Right cardiac atrium (tissue), 5 donors: ENCODE results near the gene ZC3H7A. TPM values are rescaled to one million over a fixed set of nuclear protein-coding genes. Genes with fewer than 3 reads are reported as not detected.

Experiments used
- ATAC-seq, 2 donors: fragments of 200-7000 bp; cut with Tn5 transposase; one replicate each; pipeline versions ENCODE4 v1.8.0 to v1.9.1; 2020; ENCODE audit warnings: moderate library complexity in 2 of 2, mild to moderate bottlenecking in 1 of 2
- DNase-seq, 3 donors: peaks; one replicate each; pipeline ENCODE4 v3.0.0-alpha.2; 2020
- H3K27ac ChIP-seq: one replicate; pipeline ENCODE4 v1.5.1; 2013; ENCODE audit warnings: mild to moderate bottlenecking, low read length, control low read depth, moderate library complexity
- H3K27me3 ChIP-seq: one replicate; pipeline ENCODE4 v1.6.1; 2013; ENCODE audit not compliant: control insufficient read depth, insufficient read depth
- H3K4me1 ChIP-seq: one replicate; pipeline ENCODE4 v1.6.1; 2013; ENCODE audit warnings: low read length; ENCODE audit not compliant: control insufficient read depth, insufficient read depth
- H3K4me3 ChIP-seq: one replicate; pipeline ENCODE4 v1.5.1; 2013; ENCODE audit warnings: low read length, control low read depth
- H3K9me3 ChIP-seq: one replicate; pipeline ENCODE4 v1.6.1; 2013; ENCODE audit warnings: low read length; ENCODE audit not compliant: control insufficient read depth
- WGBS: extraction: QIAGEN DNeasy Blood & Tissue Kit; methylation state at CpG from one replicate; pipeline ENCODE4 v1.1.7; 2013; 5-methylcytosine and 5-hydroxymethylcytosine counted together
- intact Hi-C, 4 donors: fragments of 100-400 bp; cut with DNase I; formaldehyde crosslinking; loops; one replicate each; pipeline versions ENCODE4 v1.11.0 to v1.14.0; 2022 to 2023
- polyA plus RNA-seq: library from polyadenylated mRNA; stranded (reverse); fragments of 200-250 nt; gene quantifications from one replicate; pipeline ENCODE4 v1.2.3, GENCODE V29; 2013
- total RNA-seq, 4 donors: library from RNA; stranded (reverse); fragmentation: NEBNext Ultra II Directional; extraction: Animal tissue kit (Norgen Biotek cat#: 25700); gene quantifications; one replicate each; pipeline ENCODE4 v1.2.1, GENCODE V29; 2021
- donor health status: healthy with polysubstance abuse.
- donor health status: DM: no; HTN: yes; CAD: no.
- donor health status: DM: no; HTN: no; CAD: no.
- donor health status: DM: no; HTN: yes; CAD: no; lungs with severe emphysema.
- donor health status: DM: yes; HTN: yes; CAD: no.

Gene ZC3H7A
- total and polyA plus RNA-seq, 5 donors = 18.7 to 32.2 (median 30.4) TPM

DNA sequence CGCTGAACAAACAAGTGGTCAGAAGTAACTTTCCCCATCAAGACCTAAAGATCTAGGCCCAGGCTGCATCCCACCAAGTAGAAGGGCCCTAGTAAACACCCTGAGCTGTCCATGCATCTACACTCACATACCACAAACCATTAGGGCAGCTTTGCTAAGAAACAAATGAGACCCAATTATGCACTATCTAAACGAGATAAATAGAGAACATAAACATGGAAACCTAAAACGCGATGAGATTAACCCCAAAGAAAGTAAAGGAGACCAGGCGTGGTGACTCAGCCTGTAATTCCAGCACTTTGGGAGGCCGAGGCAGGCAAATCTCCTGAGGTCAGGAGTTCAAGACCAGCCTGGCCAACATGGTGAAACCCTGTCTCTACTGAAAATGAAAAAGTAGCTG lies 60.2 kb downstream of the ZC3H7A start:
- no peak overlapping the region for H3K27ac ChIP-seq
- H3K9me3 ChIP-seq = no peaks in the 10 kb centered on the region
- DNase-seq (no peak), ATAC-seq (no peak)
- no peaks in the 10 kb centered on the region for H3K27me3 ChIP-seq
- intact Hi-C loops = no loop called here
- WGBS = 76% methylated on average over 6 of the region's 6 CpGs
- H3K4me3 ChIP-seq = no peak overlapping the region
- peaks cover 2% of the 10 kb centered on the region for H3K4me1 ChIP-seq

DNA sequence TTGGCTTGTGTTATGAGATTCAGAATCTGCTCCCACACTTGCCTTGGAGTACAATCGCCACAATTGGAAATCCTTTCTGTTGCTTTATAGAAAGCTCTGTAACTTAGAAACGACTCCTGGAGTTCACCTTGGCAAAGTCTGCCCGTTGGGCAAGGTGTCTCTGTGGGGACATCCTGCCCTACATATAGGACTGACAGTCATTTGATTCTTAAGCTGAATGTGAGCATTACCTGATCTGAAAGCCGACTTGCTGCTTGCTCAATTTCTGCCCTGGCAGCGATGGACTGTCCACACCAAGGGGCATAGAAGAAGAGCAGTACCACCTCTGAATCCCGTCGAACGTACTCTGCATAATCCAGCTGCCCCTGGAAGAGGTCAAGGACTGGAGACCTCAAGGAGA lies 61.3 kb downstream of the ZC3H7A start:
- Histone ChIP-seq H3K27ac (no peak overlapping the region), H3K4me1 (peaks cover 2% of the 10 kb centered on the region), H3K27me3 (no peaks in the 10 kb centered on the region), H3K4me3 (no peak overlapping the region), H3K9me3 (no peaks in the 10 kb centered on the region)
- ATAC-seq (no peak), DNase-seq (no peak)
- intact Hi-C loops = no loop called here
- WGBS = 72% methylated on average over 8 of the region's 8 CpGs

DNA sequence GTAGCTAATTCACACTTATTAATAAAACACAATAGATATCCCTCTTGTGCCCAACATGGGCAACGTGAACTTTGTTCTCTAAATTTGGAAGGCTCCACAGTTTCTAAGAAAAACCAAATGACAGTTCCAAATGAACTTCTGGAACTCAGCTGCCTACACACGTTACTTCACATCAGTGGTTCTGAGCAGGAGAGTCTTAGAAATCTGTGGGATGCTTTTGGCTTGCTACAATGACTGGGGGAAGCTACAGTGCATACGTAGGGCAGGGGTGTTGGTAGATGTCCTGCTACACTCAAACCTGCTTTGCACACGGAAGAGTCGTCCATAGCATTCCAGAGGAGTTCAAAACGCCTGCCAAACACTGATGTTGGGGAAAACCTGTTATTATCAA lies 62.4 kb downstream of the ZC3H7A start:
- 53% methylated on average over 6 of the region's 6 CpGs for WGBS
- ATAC-seq (peak in 1 of 2 donors; percentile 32), DNase-seq (no peak)
- Histone ChIP-seq H3K9me3 (no peaks in the 10 kb centered on the region), H3K27me3 (no peaks in the 10 kb centered on the region), H3K27ac (peak overlapping the region; percentile 30), H3K4me1 (peaks cover 2% of the 10 kb centered on the region), H3K4me3 (no peak overlapping the region)
- intact Hi-C loops = no loop called here

DNA sequence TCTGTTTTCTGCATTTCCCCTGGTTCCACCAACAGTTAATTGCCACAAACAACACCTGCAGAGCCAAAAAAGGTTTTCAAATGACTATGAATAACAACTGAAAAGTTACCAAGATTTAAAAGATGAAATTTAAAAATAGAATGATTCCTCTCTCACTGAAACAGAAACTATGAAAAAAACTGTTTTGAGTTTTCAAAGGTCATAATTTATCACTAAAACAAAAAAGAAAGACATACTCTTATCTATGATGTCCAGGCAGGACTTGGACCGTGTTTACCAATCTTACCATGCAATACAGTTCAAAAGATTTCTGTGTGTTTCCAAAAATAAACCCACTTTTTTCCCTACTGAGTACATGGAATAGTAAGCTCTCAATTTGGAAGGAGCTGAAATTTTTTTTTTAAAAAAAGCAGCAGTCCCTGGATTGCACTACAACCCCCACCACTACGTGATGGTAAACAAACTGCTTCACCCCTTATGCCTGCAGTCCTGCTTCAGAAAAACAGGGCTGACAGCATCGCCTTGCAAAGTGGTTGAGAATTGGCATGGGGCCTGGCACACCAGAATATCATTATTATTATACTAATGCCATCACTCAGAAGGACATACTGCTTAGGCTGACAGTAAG lies 62.9 kb downstream of the ZC3H7A start:
- H3K4me3 ChIP-seq = no peak overlapping the region
- ATAC-seq (peak; percentile 18 to 49), DNase-seq (no peak)
- 25% methylated on average over 3 of the region's 3 CpGs for WGBS
- peak overlapping the region; percentile 36 for H3K27ac ChIP-seq
- H3K4me1 ChIP-seq = peaks cover 2% of the 10 kb centered on the region
- intact Hi-C loops = no loop called here
- no peaks in the 10 kb centered on the region for H3K9me3 ChIP-seq
- H3K27me3 ChIP-seq = no peaks in the 10 kb centered on the region

DNA sequence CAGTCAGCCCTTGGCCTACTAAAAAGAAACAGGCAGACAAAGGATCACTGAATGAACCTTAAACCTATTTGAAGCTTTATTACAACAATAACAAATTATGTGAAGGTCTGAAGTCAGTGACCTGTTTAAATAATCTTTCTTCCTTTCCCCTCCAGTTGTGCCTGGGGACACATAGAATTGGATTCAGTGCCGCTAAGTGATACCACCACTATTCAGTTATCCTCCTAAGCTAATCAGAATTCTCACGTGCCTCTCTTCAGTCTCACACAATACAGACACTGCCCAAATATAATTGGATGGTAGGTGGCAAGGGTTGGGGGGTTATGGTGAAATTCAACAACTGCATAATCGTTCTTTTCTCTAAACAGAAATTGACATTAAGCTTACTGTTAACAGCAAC lies 65.8 kb downstream of the ZC3H7A start:
- Histone ChIP-seq H3K4me3 (no peak overlapping the region), H3K27me3 (no peaks in the 10 kb centered on the region), H3K4me1 (no peaks in the 10 kb centered on the region), H3K27ac (no peak overlapping the region), H3K9me3 (no peaks in the 10 kb centered on the region)
- intact Hi-C loops = no loop called here
- 56% methylated on average over 3 of the region's 3 CpGs for WGBS
- ATAC-seq (no peak), DNase-seq (no peak)

DNA sequence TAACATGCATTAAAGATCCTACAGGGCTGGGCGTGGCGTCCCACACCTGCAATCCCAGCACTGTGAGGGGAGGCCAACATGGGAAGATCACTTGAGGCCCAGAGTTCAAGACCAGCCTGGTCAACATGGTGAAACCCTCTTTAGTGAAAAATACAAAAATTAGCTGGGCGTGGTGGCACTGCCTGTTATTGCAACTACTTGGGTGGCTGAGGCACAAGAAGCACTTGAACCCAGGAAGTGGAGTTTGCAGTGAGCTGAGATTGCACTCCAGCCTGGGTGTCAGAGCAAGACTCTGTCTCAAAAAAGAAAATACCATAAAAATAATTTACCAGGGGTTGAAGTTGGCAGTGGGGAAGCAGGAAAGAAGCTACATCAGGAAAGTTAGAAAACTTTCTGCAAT lies 67.3 kb downstream of the ZC3H7A start:
- intact Hi-C loops = no loop called here
- H3K27ac ChIP-seq = no peak overlapping the region

DNA sequence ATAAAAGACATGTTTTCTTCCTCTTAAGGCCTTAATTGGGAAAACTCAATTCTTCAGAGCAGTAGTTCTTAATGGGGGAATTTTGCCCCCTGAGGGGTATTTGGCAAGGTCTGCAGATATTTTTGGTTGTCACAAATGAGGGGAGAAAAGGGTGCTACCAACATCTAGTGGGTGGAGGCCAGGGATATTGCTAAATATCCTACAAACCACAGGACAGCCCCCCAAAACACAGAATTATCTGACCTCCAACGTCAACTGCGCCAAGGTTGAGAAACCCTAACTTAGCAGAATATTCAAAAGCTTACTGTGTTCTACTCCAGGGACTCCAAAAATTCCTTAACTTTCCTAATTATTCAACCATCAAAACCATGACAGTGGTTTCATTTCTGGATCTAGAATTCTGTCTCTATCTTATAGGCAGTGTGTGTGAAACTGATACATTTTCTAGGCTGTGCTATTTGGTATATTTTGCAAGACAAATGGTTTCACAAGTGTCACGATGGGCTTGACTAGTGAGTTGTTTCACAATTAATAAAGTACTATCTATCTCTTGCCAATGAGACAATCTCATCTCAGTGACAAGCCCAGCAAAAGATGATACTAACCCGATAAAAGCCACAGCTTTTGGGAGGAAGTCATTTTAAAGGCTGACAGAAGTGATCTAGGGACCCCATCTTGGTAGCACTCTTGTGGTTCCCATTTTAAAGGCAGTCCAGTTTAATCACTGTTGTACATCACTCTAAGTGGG lies 69.1 kb downstream of the ZC3H7A start:
- H3K27ac ChIP-seq = no peak overlapping the region
- WGBS = 73% methylated on average over 4 of the region's 4 CpGs
- DNase-seq (no peak), ATAC-seq (no peak)
- H3K4me3 ChIP-seq = no peak overlapping the region
- no peaks in the 10 kb centered on the region for H3K4me1 ChIP-seq
- intact Hi-C loops = no loop called here
- H3K9me3 ChIP-seq = no peaks in the 10 kb centered on the region
- no peaks in the 10 kb centered on the region for H3K27me3 ChIP-seq

More for the DNA sequence above, 67.3 kb downstream of the ZC3H7A start:
- DNase-seq = no peak
- Histone ChIP-seq H3K9me3 (no peaks in the 10 kb centered on the region), H3K27me3 (no peaks in the 10 kb centered on the region), H3K4me1 (no peaks in the 10 kb centered on the region), H3K4me3 (no peak overlapping the region)
- ATAC-seq = no peak
- WGBS = 95% methylated on average over 3 of the region's 3 CpGs

DNA sequence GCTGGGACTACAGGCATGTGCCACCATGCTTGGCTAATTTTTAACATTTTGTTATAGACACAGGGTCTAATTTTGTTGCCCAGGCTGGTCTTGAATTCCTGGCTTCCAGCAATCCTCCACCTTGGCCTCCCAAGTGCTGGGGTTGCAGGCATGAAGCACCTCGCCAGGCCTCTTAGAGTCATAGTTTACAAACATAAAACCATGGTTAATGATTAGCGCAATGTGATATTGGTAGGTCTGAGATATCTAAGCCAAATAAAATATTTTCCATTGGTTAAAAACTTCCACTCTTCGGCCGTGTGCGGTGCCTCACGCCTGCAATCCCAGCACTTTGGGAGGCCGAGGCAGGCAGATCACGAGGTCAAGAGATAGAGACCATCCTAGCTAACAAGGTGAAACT lies 71.0 kb downstream of the ZC3H7A start:
- 98% methylated on average over 8 of the region's 8 CpGs for WGBS
- no peak overlapping the region for H3K4me3 ChIP-seq
- ATAC-seq = no peak
- no peaks in the 10 kb centered on the region for H3K9me3 ChIP-seq
- no peak for DNase-seq
- intact Hi-C loops = no loop called here
- H3K4me1 ChIP-seq = no peaks in the 10 kb centered on the region
- no peaks in the 10 kb centered on the region for H3K27me3 ChIP-seq
- H3K27ac ChIP-seq = no peak overlapping the region

DNA sequence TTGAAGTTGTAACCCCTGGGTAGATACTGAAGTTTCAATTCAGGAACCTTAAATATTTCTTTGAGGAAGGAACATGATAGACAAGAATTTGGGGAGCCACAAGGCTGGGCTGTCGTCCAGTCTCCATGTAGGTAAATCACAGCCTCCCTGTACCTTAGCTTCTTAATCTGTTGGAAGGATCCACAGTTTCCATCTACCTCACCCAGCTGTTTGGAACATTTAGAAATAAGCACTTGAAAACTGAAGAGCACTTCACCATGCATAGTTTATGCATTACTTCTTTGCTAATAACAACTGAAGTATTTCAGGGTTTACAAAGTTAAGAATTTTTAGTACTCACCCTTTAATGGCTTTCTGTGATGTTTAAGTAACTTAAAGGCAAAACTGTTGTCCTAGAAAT lies 71.6 kb downstream of the ZC3H7A start:
- H3K4me3 ChIP-seq = no peak overlapping the region
- ATAC-seq (no peak), DNase-seq (no peak)
- no peaks in the 10 kb centered on the region for H3K27me3 ChIP-seq
- H3K4me1 ChIP-seq = no peaks in the 10 kb centered on the region
- H3K27ac ChIP-seq = no peak overlapping the region
- 75% methylated on average over 1 of the region's 1 CpG for WGBS
- H3K9me3 ChIP-seq = no peaks in the 10 kb centered on the region
- intact Hi-C loops = no loop called here

DNA sequence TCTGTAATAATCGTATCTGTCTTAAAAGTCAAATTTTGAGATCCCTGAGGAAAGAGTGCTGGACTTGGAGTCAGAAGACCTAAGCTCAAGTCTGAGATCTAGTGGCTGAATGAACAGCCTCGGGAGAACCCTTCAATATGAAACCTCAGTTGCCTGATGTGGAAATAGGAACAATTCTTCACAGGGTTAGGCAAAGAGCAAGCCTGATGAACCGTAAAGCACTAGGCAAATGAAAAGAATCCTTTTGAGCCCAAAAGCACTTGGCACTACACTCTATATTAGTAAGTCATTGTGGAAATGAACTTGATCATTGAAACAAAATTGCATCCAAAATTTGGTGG lies 74.6 kb downstream of the ZC3H7A start:
- H3K4me1 ChIP-seq = no peaks in the 10 kb centered on the region
- H3K27me3 ChIP-seq = no peaks in the 10 kb centered on the region
- no peak overlapping the region for H3K27ac ChIP-seq
- H3K9me3 ChIP-seq = no peaks in the 10 kb centered on the region
- 81% methylated on average over 3 of the region's 3 CpGs for WGBS
- DNase-seq (no peak), ATAC-seq (no peak)
- intact Hi-C loops = no loop called here
- no peak overlapping the region for H3K4me3 ChIP-seq

DNA sequence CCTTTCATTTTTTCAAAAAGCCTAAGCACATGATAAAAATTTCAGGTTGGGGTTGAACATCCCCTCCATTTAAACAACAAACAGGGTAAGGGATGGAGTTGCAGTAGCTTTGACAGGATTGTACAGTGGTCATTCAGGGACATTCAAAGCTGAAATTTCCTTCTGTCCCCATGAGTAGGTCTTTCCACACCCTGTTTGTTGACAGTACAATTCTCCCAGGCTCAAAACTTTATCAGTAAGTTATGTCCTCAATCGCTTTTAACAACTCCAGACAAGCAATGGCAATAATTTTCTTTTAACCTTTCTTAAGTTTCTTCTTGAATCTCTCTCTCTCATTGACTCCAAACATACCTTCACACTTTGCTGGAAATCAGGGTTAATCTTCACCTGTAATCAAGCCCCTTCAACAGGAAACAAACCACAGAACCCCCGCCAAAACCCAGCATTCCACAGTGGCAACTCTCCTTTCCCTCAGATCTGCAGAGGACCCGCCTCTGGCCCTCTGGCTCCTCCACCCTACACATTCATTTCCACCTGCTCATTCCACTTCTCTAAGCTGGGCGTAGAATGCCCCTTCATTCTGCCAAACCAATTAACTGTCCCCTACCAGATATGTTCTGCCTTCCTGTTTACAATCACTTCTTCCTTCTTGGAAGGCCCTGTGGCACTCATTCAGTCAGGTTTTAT lies 75.1 kb downstream of the ZC3H7A start:
- H3K4me3 ChIP-seq = no peak overlapping the region
- no peaks in the 10 kb centered on the region for H3K27me3 ChIP-seq
- ATAC-seq (no peak), DNase-seq (no peak)
- H3K4me1 ChIP-seq = no peaks in the 10 kb centered on the region
- whole genome bisulfite sequencing = 81% methylated on average over 4 of the region's 4 CpGs
- intact Hi-C loops = no loop called here
- H3K9me3 ChIP-seq = no peaks in the 10 kb centered on the region
- no peak overlapping the region for H3K27ac ChIP-seq
